NCI-H1417 (cell line): ENCODE measurements around the gene DCXR.

Experiments used
- DNase-seq, 3 experiments: peaks; one replicate each; lab custom pipeline; 2025; lab: John Stamatoyannopoulos, UW

The DCXR gene

GRCh38 chr17:82012261-82012639 is 25.2 kb downstream of the DCXR start:
- DNase-seq = peak in 1 of 3 experiments; percentile 37

GRCh38 chr17:82011617-82012187 is 25.8 kb downstream of the DCXR start:
- DNase-seq = no peak

- DNase-seq = no peak
These were observed 26.6 kb downstream of the DCXR start for GRCh38 chr17:82010575-82011525.

- no peak for DNase-seq
These were observed 28.1 kb downstream of the DCXR start for GRCh38 chr17:82009413-82009812.

GRCh38 chr17:82008941-82009405 is 28.5 kb downstream of the DCXR start:
- no peak for DNase-seq

GRCh38 chr17:82008258-82008940 is 29.1 kb downstream of the DCXR start:
- no peak for DNase-seq

GRCh38 chr17:82007495-82008257 is 29.8 kb downstream of the DCXR start:
- no peak for DNase-seq

GRCh38 chr17:82007228-82007494 is 30.3 kb downstream of the DCXR start:
- no peak for DNase-seq

GRCh38 chr17:82006468-82007227 is 30.8 kb downstream of the DCXR start:
- no peak for DNase-seq

GRCh38 chr17:82005701-82006348 is 31.7 kb downstream of the DCXR start:
- DNase-seq = no peak

- DNase-seq = no peak
These were observed 32.7 kb downstream of the DCXR start for GRCh38 chr17:82004517-82005455.

- DNase-seq = no peak
These were observed 33.8 kb downstream of the DCXR start for GRCh38 chr17:82003411-82004381.

GRCh38 chr17:82001571-82002056 is 35.9 kb downstream of the DCXR start:
- no peak for DNase-seq

GRCh38 chr17:82000803-82001570 is 36.5 kb downstream of the DCXR start:
- DNase-seq = peak in 1 of 3 experiments; percentile 3

GRCh38 chr17:81999976-82000802 is 37.3 kb downstream of the DCXR start:
- no peak for DNase-seq

- no peak for DNase-seq
These were observed 37.9 kb downstream of the DCXR start for GRCh38 chr17:81999587-81999975.
